Psoas muscle (tissue), 8 donors: ENCODE results near the gene SYT10. TPM values are rescaled to one million over a fixed set of nuclear protein-coding genes. Genes with fewer than 3 reads are reported as not detected.
"Not testable (repeated sequence)": the region's sequence is repeated elsewhere in the genome, so short reads cannot be mapped to it uniquely, and the experiment has no call there.

Experiments used
- ATAC-seq, 4 donors: fragments of 200-7000 bp; cut with Tn5 transposase; one replicate each; pipeline ENCODE4 v1.9.1; 2020; ENCODE audit warnings: moderate library complexity in 3 of 4, mild to moderate bottlenecking in 2 of 4
- DNase-seq, 2 donors: peaks; one replicate each; pipeline ENCODE4 v3.0.0-alpha.2; 2020
- H3K27ac ChIP-seq: fragments of 200-600 bp; one replicate; pipeline ENCODE4 v1.8.0; 2022
- H3K27me3 ChIP-seq, 3 donors: fragments of 200-600 bp in 1 of 3; one replicate each; pipeline versions ENCODE4 v1.6.1 to v1.8.0; 2013 to 2022; ENCODE audit warnings: low read length in 2 of 3, mild to moderate bottlenecking in 2 of 3, moderate library complexity in 1 of 3; ENCODE audit not compliant: insufficient read depth in 3 of 3
- H3K36me3 ChIP-seq, 2 donors: fragments of 200-600 bp in 1 of 2; one replicate each; pipeline versions ENCODE4 v1.6.1 to v1.8.0; 2013 to 2022; ENCODE audit warnings: low read depth in 1 of 2, mild to moderate bottlenecking in 1 of 2, moderate library complexity in 1 of 2; ENCODE audit not compliant: insufficient read depth in 1 of 2
- H3K4me1 ChIP-seq: fragments of 200-600 bp; one replicate; pipeline ENCODE4 v1.8.0; 2022
- H3K4me3 ChIP-seq: fragments of 200-600 bp; one replicate; pipeline ENCODE4 v1.8.0; 2022; ENCODE audit warnings: mild to moderate bottlenecking
- H3K9me3 ChIP-seq: fragments of 200-600 bp; one replicate; pipeline ENCODE4 v1.8.0; 2022
- WGBS, 3 donors: extraction: QIAGEN DNeasy Blood & Tissue Kit; methylation state at CpG; one replicate each; pipeline versions ENCODE4 v1.1.6 to v1.1.7; 2013; 5-methylcytosine and 5-hydroxymethylcytosine counted together
- intact Hi-C, 2 donors: fragments of 100-400 bp; cut with DNase I; formaldehyde crosslinking; loops; one replicate each; pipeline versions ENCODE4 v1.11.0 to v1.14.2; 2022
- polyA plus RNA-seq, 3 donors: library from polyadenylated mRNA; stranded (reverse); fragments of 200-250 nt; gene quantifications; one replicate each; pipeline ENCODE4 v1.2.3, GENCODE V29; 2013
- total RNA-seq, 4 donors: library from RNA; stranded (reverse); fragmentation: NEBNext Ultra II Directional in 2 of 4; extraction: Animal tissue kit (Norgen Biotek cat#: 25700) in 2 of 4; gene quantifications; one replicate each; pipeline versions ENCODE4 v1.2.1 to v1.2.4, GENCODE V29; 2021 to 2023
- TF ChIP-seq, protein P1 (sequence below): fragments of 200-600 bp; IDR thresholded peaks from one replicate; pipeline ENCODE4 v1.8.0; 2022; ENCODE audit warnings: antibody characterized with exemption
- donor health status: healthy with polysubstance abuse.
- donor health status: DM: no; HTN: no; CAD: no; lungs with moderate emphysema.
- donor health status: Bipolar disorder and iron deficiency.
- donor health status: healthy.
- donor health status: DM: yes; HTN: yes; CAD: no.
- donor health status: DM: no; HTN: no; CAD: no.
- donor health status: DM: no; HTN: no; CAD: no.
- donor health status: DM: yes; HTN: yes; CAD: no.

Gene SYT10
- total and polyA plus RNA-seq, 7 donors = not detected

DNA sequence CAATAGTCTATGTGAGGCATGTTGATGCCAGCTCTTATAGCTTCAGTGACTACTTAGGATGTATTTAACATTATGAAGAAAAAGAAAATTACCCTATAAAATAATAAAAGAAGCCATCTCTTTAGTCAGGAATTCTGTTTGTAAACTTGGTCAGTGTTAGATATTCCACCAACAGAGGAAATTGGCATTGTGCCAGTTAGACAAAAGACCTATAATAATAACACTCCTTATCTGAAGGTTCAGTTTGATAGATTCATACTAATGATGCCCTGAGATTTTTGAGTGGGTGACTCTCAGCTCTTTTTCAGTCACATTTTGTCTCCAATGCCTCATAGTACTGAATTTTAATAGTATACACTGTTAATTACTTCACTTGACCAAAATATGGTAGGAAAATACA is 6.6 kb downstream of the SYT10 start:
- ATAC-seq (no peak), DNase-seq (no peak)
- Histone ChIP-seq H3K9me3 (no peaks in the 10 kb centered on the region), H3K4me1 (no peaks in the 10 kb centered on the region), H3K4me3 (no peak overlapping the region), H3K36me3 (no peaks in the 10 kb centered on the region), H3K27ac (no peak overlapping the region), H3K27me3 (peaks cover 4 to 5% (median 5%) of the 10 kb centered on the region in 3 donors)
- TF ChIP-seq, protein P1, sequence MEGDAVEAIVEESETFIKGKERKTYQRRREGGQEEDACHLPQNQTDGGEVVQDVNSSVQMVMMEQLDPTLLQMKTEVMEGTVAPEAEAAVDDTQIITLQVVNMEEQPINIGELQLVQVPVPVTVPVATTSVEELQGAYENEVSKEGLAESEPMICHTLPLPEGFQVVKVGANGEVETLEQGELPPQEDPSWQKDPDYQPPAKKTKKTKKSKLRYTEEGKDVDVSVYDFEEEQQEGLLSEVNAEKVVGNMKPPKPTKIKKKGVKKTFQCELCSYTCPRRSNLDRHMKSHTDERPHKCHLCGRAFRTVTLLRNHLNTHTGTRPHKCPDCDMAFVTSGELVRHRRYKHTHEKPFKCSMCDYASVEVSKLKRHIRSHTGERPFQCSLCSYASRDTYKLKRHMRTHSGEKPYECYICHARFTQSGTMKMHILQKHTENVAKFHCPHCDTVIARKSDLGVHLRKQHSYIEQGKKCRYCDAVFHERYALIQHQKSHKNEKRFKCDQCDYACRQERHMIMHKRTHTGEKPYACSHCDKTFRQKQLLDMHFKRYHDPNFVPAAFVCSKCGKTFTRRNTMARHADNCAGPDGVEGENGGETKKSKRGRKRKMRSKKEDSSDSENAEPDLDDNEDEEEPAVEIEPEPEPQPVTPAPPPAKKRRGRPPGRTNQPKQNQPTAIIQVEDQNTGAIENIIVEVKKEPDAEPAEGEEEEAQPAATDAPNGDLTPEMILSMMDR = no peak
- intact Hi-C loops = no loop called here

DNA sequence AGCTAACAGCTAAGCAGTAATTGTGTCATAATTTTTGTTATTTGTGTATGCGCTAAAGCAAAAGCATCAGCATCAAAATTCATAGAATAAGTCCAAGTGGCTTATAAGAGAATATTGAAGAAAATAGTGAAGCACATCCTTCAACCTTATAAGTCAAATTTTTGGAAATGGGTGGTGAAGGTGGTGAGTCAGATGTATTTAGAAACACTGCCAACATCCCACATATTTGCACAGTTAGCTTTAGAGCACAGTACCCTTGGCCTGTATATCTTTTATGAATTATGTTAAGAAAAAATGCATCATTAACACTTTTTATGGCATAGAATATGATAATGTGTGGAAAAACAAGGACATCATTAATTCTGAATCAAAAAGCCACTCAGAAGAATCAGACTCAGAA is 8.0 kb downstream of the SYT10 start:
- Histone ChIP-seq H3K4me1 (no peaks in the 10 kb centered on the region), H3K4me3 (no peak overlapping the region), H3K36me3 (no peaks in the 10 kb centered on the region), H3K27ac (no peak overlapping the region), H3K27me3 (no peaks in the 10 kb centered on the region), H3K9me3 (no peaks in the 10 kb centered on the region)
- WGBS, 3 donors = 99 to 100% (median 100%) methylated on average over 1 of the region's 1 CpG
- no peak for DNase-seq
- intact Hi-C loops = no loop called here
- no peak for ATAC-seq
- TF ChIP-seq, protein P1 = no peak

DNA sequence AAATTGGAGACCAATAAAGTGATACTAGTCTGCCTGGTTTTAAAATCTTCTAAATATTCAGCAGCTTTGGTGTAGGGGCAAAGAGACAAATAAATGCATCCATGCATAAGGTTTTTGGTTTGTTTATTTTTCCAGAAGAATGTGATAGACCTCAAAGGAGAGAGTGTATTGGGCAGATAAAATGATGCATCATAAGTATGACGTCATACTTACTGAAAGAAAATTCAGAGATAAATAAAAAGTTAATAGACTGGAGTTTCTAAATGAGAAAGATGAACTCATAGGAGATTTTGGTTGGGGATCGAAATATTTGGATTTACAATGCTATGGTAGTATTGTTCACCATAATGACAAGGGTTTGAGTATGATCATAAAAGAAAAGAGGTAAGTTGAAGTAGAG is 10.2 kb downstream of the SYT10 start:
- TF ChIP-seq, protein P1 = no peak
- Histone ChIP-seq H3K27ac (no peak overlapping the region), H3K4me3 (no peak overlapping the region), H3K9me3 (no peaks in the 10 kb centered on the region), H3K4me1 (no peaks in the 10 kb centered on the region), H3K36me3 (no peaks in the 10 kb centered on the region), H3K27me3 (no peaks in the 10 kb centered on the region)
- intact Hi-C loops = no loop called here
- no peak for ATAC-seq
- no peak for DNase-seq
- WGBS, 3 donors = 75 to 79% (median 78%) methylated on average over 2 of the region's 2 CpGs

DNA sequence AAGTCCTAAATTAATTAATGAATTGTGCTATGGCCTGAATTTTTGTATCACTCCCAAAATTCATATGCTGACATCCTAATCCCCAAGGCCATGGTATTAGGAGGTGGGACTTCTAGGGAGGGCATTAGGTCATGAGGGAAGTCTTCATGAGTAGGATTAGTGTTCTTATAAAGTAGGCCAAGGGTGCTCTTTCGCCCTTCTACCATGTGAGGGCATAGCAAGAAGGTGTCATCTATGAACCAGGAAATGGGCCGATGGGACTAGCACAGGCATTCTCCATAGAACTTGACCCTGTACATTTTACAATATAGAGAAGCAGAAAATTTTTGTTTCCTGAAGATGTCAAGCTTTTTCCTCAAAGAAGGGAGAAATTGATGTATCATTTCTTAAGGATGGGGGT is 12.5 kb downstream of the SYT10 start:
- no peaks in the 10 kb centered on the region for H3K4me1 ChIP-seq
- intact Hi-C loops = no loop called here
- TF ChIP-seq, protein P1 = no peak
- no peak for DNase-seq
- no peaks in the 10 kb centered on the region for H3K36me3 ChIP-seq
- H3K27ac ChIP-seq = no peak overlapping the region
- H3K27me3 ChIP-seq = peaks cover 0 to 3% (median 0%) of the 10 kb centered on the region in 3 donors
- no peaks in the 10 kb centered on the region for H3K9me3 ChIP-seq
- 68 to 76% (median 73%) methylated on average over 2 of the region's 2 CpGs for WGBS, 3 donors
- ATAC-seq = no peak
- no peak overlapping the region for H3K4me3 ChIP-seq

DNA sequence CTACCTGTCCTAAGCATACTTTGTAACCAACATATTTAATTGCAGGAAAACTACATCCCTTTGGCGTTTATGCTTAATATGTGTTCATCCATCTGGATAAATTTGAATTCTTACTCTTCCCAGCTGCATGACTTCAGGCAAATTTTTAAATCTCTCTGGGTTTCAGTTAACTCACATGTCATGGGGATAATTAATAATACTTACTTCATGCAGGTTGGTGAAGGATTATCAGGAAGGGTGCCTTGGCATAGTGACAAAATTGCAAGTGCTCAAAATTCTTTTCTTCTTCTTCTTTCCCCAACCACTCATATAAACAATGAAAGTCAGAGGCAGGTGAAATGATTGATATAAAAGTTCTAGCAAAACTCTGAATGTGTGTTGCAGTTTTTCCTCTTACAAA is 15.9 kb downstream of the SYT10 start:
- Histone ChIP-seq H3K27me3 (peaks cover 0 to 3% (median 0%) of the 10 kb centered on the region in 3 donors), H3K36me3 (no peaks in the 10 kb centered on the region), H3K27ac (no peak overlapping the region), H3K4me1 (no peaks in the 10 kb centered on the region), H3K9me3 (no peaks in the 10 kb centered on the region), H3K4me3 (no peak overlapping the region)
- DNase-seq = no peak
- ATAC-seq = no peak
- intact Hi-C loops = no loop called here
- TF ChIP-seq, protein P1 = no peak
- WGBS, 3 donors = 47 to 69% (median 60%) methylated on average over 1 of the region's 1 CpG

DNA sequence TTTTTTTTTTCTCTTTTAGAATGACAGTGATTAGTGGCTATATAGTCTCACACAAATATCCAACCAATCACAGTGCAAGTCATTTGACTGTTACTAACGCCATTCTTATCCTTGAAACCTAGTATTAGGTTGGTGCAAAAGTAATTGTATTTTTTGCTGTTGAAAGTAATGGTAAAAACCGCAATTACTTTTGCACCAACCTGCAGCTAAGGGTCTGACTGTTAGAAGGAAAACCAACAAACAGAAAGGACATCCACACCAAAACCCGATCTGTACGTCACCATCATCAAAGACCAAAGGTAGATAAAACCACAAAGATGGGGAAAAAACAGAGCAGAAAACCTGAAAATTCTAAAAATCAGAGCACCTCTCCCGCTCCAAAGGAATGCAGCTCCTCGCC is 27.2 kb downstream of the SYT10 start:
- H3K36me3 ChIP-seq, H3K27me3 ChIP-seq, H3K4me1 ChIP-seq, DNase-seq, ATAC-seq, H3K9me3 ChIP-seq, H3K4me3 ChIP-seq, H3K27ac ChIP-seq, intact Hi-C loops: not testable (repeated sequence)
- WGBS, 3 donors = 85 to 89% (median 85%) methylated on average over 6 of the region's 6 CpGs
